A673 (cell line): Measurements from ENCODE around the gene EGR2. TPM values are rescaled to one million over a fixed set of nuclear protein-coding genes. Genes with fewer than 3 reads are reported as not detected.

Experiments
- BruUV-seq: library from RNA; stranded (reverse); fragments of 400-500 nt; replicated peaks from 2 replicates; lab custom pipeline; 2021; lab: Mats Ljungman, UMichigan
- CTCF ChIA-PET: fragments of 300-600 bp; sonication (Branson Sonifier 250); formaldehyde crosslinking; loops from one replicate; lab custom pipeline; 2022; ENCODE audit warnings: antibody characterized with exemption; lab: Charles Lee
- POLR2A ChIA-PET: fragments of 300-600 bp; sonication (Branson Sonifier 250); formaldehyde crosslinking; loops from one replicate; lab custom pipeline; 2022; ENCODE audit warnings: antibody characterized with exemption; ENCODE audit not compliant: low non-redundant PET; lab: Charles Lee
- DNase-seq: peaks from one replicate; pipeline ENCODE4 v3.0.0-alpha.2; 2015; ENCODE audit warnings: low spot score
- H3K27ac ChIP-seq: fragments of 200-600 bp; sonication (generic); 2 replicates; pipeline ENCODE4 v1.5.1; 2016; ENCODE audit warnings: mixed run types, low read depth, mild to moderate bottlenecking, mixed read lengths, antibody characterized with exemption, low read length; ENCODE audit not compliant: poor library complexity, severe bottlenecking
- H3K27me3 ChIP-seq: fragments of 200-600 bp; sonication (generic); replicated peaks from 2 replicates; pipeline ENCODE4 v1.6.1; 2017; ENCODE audit warnings: mixed run types, low read depth, mild to moderate bottlenecking, mixed read lengths, antibody characterized with exemption, low read length; ENCODE audit not compliant: insufficient read depth, poor library complexity
- H3K36me3 ChIP-seq: fragments of 200-600 bp; sonication (generic); 2 replicates; pipeline ENCODE4 v1.6.1; 2016; ENCODE audit warnings: mixed run types, mild to moderate bottlenecking, mixed read lengths, antibody characterized with exemption, low read length; ENCODE audit not compliant: insufficient read depth, poor library complexity, severe bottlenecking
- H3K4me1 ChIP-seq: fragments of 200-600 bp; sonication (generic); 2 replicates; pipeline ENCODE4 v1.6.1; 2017; ENCODE audit warnings: mixed run types, mild to moderate bottlenecking, mixed read lengths, antibody characterized with exemption, low read length; ENCODE audit not compliant: insufficient read depth, poor library complexity, severe bottlenecking
- H3K4me3 ChIP-seq: fragments of 200-600 bp; sonication (generic); 2 replicates; pipeline ENCODE4 v1.5.1; 2016; ENCODE audit warnings: low read depth, mixed run types, mild to moderate bottlenecking, mixed read lengths, low read length; ENCODE audit not compliant: poor library complexity, severe bottlenecking
- H3K9me3 ChIP-seq: fragments of 200-600 bp; sonication (generic); 2 replicates; pipeline ENCODE4 v1.6.1; 2016; ENCODE audit warnings: mixed run types, low read depth, mild to moderate bottlenecking, mixed read lengths, antibody characterized with exemption, low read length; ENCODE audit not compliant: poor library complexity, severe bottlenecking
- EZH2 ChIP-seq: fragments of 200-600 bp; sonication (generic); IDR thresholded peaks from 2 replicates; pipeline ENCODE4 v1.6.1; 2017; ENCODE audit warnings: borderline replicate concordance, low read depth, mild to moderate bottlenecking, mixed read lengths, antibody characterized with exemption, low read length; ENCODE audit not compliant: poor library complexity, severe bottlenecking
- intact Hi-C: fragments of 100-400 bp; cut with micrococcal nuclease; formaldehyde crosslinking; loops from one replicate; pipeline ENCODE4 v1.10.0; 2022; ENCODE audit not compliant: unreplicated experiment
- total RNA-seq: library from RNA; stranded (reverse); gene quantifications from 2 replicates; pipeline ENCODE4 v1.2.3, GENCODE V29; 2021
- TF ChIP-seq, protein P1 (sequence below): fragments of 300-800, 200-600 bp; sonication (generic); conservative IDR thresholded peaks from 2 replicates; pipeline ENCODE4 v1.5.1; 2017; ENCODE audit warnings: low read depth, mild to moderate bottlenecking, antibody characterized with exemption, low read length, moderate library complexity, mixed read lengths

EGR2 gene
- total RNA-seq, 1 experiment from 2014 or later: 18.3 TPM

DNA sequence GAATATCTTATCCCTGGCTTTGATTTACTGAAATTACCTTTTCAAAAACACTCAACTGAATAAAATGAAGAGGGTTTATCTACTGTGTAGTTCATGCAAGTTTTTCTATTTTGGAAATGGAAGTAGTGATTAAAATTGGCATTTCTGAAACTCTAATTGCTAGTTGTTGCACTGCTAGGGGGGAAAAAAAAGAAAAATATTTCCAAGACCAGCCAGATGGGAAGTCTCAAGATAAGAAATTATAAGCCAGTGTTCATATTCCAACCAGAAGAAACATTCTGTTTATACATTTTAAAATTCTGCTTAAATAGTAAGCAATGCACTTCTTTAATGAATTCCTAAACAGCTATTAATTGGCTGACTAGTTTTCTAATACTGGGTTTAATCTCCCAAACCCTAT lies 21.1 kb downstream of the EGR2 start:
- Histone ChIP-seq H3K4me3 (no peak overlapping the region), H3K27ac (no peak overlapping the region), H3K9me3 (no peaks in the 10 kb centered on the region), H3K4me1 (no peaks in the 10 kb centered on the region), H3K36me3 (no peaks in the 10 kb centered on the region), H3K27me3 (no peaks in the 10 kb centered on the region)
- DNase-seq: no peak
- ChIA-PET POLR2A (no interaction called here), CTCF (no interaction called here)
- intact Hi-C loops: no loop called here
- BruUV-seq: no TSS peak
- TF ChIP-seq, protein P1, sequence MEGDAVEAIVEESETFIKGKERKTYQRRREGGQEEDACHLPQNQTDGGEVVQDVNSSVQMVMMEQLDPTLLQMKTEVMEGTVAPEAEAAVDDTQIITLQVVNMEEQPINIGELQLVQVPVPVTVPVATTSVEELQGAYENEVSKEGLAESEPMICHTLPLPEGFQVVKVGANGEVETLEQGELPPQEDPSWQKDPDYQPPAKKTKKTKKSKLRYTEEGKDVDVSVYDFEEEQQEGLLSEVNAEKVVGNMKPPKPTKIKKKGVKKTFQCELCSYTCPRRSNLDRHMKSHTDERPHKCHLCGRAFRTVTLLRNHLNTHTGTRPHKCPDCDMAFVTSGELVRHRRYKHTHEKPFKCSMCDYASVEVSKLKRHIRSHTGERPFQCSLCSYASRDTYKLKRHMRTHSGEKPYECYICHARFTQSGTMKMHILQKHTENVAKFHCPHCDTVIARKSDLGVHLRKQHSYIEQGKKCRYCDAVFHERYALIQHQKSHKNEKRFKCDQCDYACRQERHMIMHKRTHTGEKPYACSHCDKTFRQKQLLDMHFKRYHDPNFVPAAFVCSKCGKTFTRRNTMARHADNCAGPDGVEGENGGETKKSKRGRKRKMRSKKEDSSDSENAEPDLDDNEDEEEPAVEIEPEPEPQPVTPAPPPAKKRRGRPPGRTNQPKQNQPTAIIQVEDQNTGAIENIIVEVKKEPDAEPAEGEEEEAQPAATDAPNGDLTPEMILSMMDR: no peak
- TF ChIP-seq EZH2: no peak

DNA sequence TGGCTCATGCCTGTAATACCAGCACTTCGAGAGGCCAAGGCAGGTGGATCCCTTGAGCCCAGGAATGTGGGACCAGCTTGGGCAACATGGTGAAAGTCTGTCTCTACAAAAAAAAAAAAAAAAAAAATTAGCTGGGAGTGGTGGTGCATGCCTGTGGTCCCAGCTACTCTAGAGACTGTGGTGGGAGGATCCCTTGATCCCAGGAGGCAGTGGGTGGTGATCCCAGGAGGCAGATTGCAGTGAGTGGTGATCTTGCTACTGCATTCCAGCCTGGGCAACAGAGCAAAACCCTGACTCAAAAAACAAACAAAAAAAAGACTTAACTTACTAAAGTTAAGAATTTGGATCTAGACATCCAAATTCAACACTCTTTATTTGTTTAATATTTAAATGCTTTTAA lies 21.9 kb downstream of the EGR2 start:
- POLR2A ChIA-PET: no interaction called here

DNA sequence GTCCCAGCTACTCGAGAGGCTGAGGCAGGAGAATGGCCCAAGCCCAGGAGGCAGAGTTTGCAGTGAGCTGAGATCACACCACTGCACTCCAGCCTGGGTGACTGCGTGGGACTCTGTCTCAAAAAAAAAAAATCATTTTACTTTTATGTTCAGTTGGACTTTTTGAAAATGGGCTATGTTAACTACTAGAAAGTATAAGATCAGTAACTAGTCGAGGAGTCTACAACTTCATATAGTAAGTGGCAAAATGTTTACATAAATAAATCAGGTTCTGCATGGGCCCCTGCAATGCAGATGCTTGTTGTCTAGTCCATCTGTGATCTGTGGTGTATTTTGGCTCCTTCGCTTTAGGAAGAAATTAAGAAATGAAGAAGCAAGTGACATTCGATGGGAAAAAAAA lies 23.9 kb downstream of the EGR2 start:
- no peaks in the 10 kb centered on the region for H3K4me1 ChIP-seq
- H3K4me3 ChIP-seq: no peak overlapping the region
- DNase-seq: no peak
- TF ChIP-seq EZH2: no peak
- TF ChIP-seq, protein P1: no peak
- no TSS peak for BruUV-seq
- no peaks in the 10 kb centered on the region for H3K36me3 ChIP-seq
- no peaks in the 10 kb centered on the region for H3K27me3 ChIP-seq
- no peaks in the 10 kb centered on the region for H3K9me3 ChIP-seq
- CTCF ChIA-PET: no interaction called here
- POLR2A ChIA-PET: no interaction called here
- no peak overlapping the region for H3K27ac ChIP-seq
- intact Hi-C loops: no loop called here

More for the DNA sequence above, 21.9 kb downstream of the EGR2 start:
- Histone ChIP-seq H3K27ac (no peak overlapping the region), H3K9me3 (no peaks in the 10 kb centered on the region), H3K4me3 (no peak overlapping the region), H3K36me3 (no peaks in the 10 kb centered on the region), H3K4me1 (no peaks in the 10 kb centered on the region), H3K27me3 (no peaks in the 10 kb centered on the region)
- TF ChIP-seq, protein P1: no peak
- no peak for TF ChIP-seq EZH2
- CTCF ChIA-PET: no interaction called here
- DNase-seq: no peak
- no TSS peak for BruUV-seq
- intact Hi-C loops: no loop called here
